ENCODE measurements around the gene FAM174C.

FAM174C gene

DNA sequence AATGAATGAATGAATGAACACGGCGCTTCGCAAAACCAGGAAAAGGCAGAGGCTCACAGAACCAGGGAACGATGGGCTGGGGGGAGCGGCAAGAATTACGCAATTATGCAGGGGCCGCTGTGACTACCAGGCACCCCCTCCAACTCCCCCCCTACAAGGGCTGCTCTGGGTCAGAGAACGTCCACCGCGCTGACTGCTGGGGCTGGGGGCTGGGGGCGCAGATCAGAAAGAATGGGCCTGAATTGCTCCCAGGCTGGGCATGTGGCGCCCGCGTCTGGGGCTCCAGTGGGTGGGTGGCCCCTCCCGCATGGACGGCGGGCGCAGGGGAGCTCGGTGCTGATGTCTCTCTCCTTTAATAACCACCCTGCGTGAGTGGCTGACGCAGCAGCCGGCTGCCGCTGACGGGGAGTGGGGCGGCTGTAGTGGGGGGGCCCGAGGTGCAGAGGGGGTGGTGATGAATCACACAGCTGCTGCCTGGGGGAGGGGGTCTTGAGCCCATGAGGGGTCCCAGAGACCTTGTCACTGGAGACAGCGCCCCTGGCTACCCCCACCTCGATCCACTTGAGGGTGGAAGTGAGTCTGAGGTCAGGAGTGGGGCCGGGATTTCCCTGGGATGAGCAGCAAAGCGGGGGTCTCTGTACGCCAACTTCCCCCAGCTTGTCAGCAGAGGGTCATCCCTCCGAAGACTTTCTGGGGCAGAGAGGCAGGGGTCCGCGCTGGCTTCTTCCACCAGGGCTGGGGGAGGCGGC lies 7.7 kb upstream of the FAM174C start:
- Histone ChIP-seq H3K79me2 (ENCODE audit: insufficient read depth, low read length) (peaks cover 21% of the 10 kb centered on the region), H3K4me3 (ENCODE audit: insufficient read depth, low read length, poor library complexity, severe bottlenecking) (no peak overlapping the region), H3K27me3 (ENCODE audit: low read length) (no peaks in the 10 kb centered on the region), H3K36me3 (ENCODE audit: low read length) (peaks cover 4% of the 10 kb centered on the region), H3K9me3 (ENCODE audit: insufficient read depth, low read length) (no peaks in the 10 kb centered on the region), H4K20me1 (ENCODE audit: low read depth, low read length) (no peaks in the 10 kb centered on the region; the same call in 1 of the 2 replicates), H3K27ac (ENCODE audit: low read depth, low read length) (no peak overlapping the region), H3K9me2 (replicated peaks; ENCODE audit: insufficient read depth, low read length) (no peaks in the 10 kb centered on the region), H2AFZ (ENCODE audit: low read depth, low read length, severe bottlenecking) (no peak overlapping the region), H3F3A (ENCODE audit: insufficient read depth) (peaks cover 62% of the 10 kb centered on the region), H3K9ac (ENCODE audit: low read length) (peak overlapping the region; percentile 46; the same call in 1 of the 2 replicates), H3K4me2 (ENCODE audit: low read depth, low read length, poor library complexity, severe bottlenecking) (peak overlapping the region; percentile 62)
- no peak for TF ChIP-seq EZH2phosphoT487 (conservative IDR thresholded peaks at IDR 0.05; ENCODE audit: low read length)
- TF ChIP-seq, protein P1, sequence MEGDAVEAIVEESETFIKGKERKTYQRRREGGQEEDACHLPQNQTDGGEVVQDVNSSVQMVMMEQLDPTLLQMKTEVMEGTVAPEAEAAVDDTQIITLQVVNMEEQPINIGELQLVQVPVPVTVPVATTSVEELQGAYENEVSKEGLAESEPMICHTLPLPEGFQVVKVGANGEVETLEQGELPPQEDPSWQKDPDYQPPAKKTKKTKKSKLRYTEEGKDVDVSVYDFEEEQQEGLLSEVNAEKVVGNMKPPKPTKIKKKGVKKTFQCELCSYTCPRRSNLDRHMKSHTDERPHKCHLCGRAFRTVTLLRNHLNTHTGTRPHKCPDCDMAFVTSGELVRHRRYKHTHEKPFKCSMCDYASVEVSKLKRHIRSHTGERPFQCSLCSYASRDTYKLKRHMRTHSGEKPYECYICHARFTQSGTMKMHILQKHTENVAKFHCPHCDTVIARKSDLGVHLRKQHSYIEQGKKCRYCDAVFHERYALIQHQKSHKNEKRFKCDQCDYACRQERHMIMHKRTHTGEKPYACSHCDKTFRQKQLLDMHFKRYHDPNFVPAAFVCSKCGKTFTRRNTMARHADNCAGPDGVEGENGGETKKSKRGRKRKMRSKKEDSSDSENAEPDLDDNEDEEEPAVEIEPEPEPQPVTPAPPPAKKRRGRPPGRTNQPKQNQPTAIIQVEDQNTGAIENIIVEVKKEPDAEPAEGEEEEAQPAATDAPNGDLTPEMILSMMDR (IDR thresholded peaks at IDR 0.05; ENCODE audit: insufficient read depth, low read length, poor library complexity, severe bottlenecking) = no peak

DNA sequence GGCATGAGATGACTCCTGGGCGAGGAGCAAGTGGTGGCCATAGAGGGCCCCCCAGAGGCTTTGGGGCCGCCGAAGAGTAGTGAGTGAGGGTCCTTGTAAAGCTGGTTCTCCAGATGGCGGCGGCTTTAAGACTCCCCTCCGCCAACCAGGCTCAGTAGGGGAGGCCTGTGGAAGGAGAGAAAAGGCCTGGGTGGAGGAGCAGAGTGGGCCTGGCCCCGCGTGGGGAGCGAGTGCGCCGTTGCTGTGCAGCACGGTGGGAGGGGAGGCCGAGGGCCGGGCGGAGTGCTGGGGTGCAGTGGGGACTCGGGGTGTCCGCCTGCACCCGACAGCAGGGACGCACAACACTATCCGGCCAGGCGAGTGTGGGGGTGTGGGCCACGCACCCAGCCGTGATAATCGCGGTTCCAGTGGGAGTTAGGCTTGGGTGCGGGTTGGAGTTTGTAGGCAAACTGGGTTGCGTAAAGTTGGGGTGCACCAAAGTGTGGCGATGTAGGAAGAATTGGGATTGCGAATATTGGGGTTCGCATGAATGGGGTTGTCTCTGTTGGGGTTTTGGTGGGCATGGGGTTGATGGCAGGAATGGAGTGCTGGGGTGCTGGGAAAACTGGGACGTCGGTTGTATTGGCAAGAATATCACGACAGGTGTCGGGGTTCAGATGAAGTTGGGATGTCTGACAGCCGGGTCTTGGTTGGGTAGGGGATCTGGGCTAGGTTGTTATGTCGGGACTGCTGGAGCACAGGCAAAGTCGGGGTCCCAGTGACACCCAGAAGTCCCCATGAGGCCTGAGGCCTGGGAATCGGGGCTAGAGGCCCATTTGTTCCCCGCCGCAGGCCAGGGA lies 6.9 kb upstream of the FAM174C start:
- H3K27ac ChIP-seq (ENCODE audit: low read depth, low read length) = no peak overlapping the region
- peaks cover 21% of the 10 kb centered on the region for H3K79me2 ChIP-seq (ENCODE audit: insufficient read depth, low read length)
- H4K20me1 ChIP-seq (ENCODE audit: low read depth, low read length) = no peaks in the 10 kb centered on the region; the same call in 1 of the 2 replicates
- no peaks in the 10 kb centered on the region for H3K9me3 ChIP-seq (ENCODE audit: insufficient read depth, low read length)
- H2AFZ ChIP-seq (ENCODE audit: low read depth, low read length, severe bottlenecking) = no peak overlapping the region
- no peaks in the 10 kb centered on the region for H3K9me2 ChIP-seq (replicated peaks; ENCODE audit: insufficient read depth, low read length)
- TF ChIP-seq EZH2phosphoT487 (conservative IDR thresholded peaks at IDR 0.05; ENCODE audit: low read length) = no peak
- TF ChIP-seq, protein P1 (IDR thresholded peaks at IDR 0.05; ENCODE audit: insufficient read depth, low read length, poor library complexity, severe bottlenecking) = no peak
- H3K4me2 ChIP-seq (ENCODE audit: low read depth, low read length, poor library complexity, severe bottlenecking) = peak overlapping the region; percentile 41
- no peak overlapping the region for H3K4me3 ChIP-seq (ENCODE audit: insufficient read depth, low read length, poor library complexity, severe bottlenecking)
- no peak overlapping the region for H3K9ac ChIP-seq (ENCODE audit: low read length)
- H3K36me3 ChIP-seq (ENCODE audit: low read length) = peaks cover 6% of the 10 kb centered on the region
- H3F3A ChIP-seq (ENCODE audit: insufficient read depth) = peaks cover 62% of the 10 kb centered on the region
- H3K27me3 ChIP-seq (ENCODE audit: low read length) = no peaks in the 10 kb centered on the region

DNA sequence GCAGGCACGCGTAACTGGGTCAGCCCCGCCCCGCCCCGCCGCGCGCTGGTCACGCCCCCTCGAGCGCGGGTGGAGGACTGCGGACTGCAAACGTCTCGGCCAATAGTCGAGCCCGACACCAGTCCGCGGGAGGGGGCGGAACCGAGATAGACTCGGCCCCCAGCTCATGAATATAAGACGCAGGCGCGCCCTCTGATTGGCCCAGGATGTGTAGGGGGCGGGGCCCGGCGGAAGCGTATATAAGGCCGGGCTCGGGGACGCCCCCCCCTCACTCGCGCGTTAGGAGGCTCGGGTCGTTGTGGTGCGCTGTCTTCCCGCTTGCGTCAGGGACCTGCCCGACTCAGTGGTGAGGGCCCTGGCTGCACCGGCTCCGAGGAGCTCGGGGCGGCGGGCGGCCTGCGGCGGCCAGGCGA lies 6.3 kb upstream of the FAM174C start, which contains the start of gene CIRBP:
CIRBP (plus strand) TSS at position 268 of the 413 bp plus-strand sequence. CDS start 1,602 bp downstream, outside the sequence.
- Histone ChIP-seq H3K36me3 (ENCODE audit: low read length) (peaks cover 6% of the 10 kb centered on the region), H3F3A (ENCODE audit: insufficient read depth) (peaks cover 64% of the 10 kb centered on the region), H4K20me1 (ENCODE audit: low read depth, low read length) (no peaks in the 10 kb centered on the region; the same call in 1 of the 2 replicates), H3K9me2 (replicated peaks; ENCODE audit: insufficient read depth, low read length) (no peaks in the 10 kb centered on the region), H3K9me3 (ENCODE audit: insufficient read depth, low read length) (no peaks in the 10 kb centered on the region), H3K27me3 (ENCODE audit: low read length) (no peaks in the 10 kb centered on the region), H3K9ac (ENCODE audit: low read length) (peak within 1 kb of the TSS; percentile 89), H3K27ac (ENCODE audit: low read depth, low read length) (peak within 1 kb of the TSS; percentile 85), H3K4me2 (ENCODE audit: low read depth, low read length, poor library complexity, severe bottlenecking) (peak within 1 kb of the TSS; percentile 77), H3K79me2 (ENCODE audit: insufficient read depth, low read length) (peaks cover 24% of the 10 kb centered on the region), H2AFZ (ENCODE audit: low read depth, low read length, severe bottlenecking) (no peak within 1 kb of the TSS), H3K4me3 (ENCODE audit: insufficient read depth, low read length, poor library complexity, severe bottlenecking) (peak within 1 kb of the TSS; percentile 95)
- TF ChIP-seq, protein P1 (IDR thresholded peaks at IDR 0.05; ENCODE audit: insufficient read depth, low read length, poor library complexity, severe bottlenecking) = no peak
- TF ChIP-seq EZH2phosphoT487 (conservative IDR thresholded peaks at IDR 0.05; ENCODE audit: low read length) = no peak
